Measurements from ENCODE around the gene PLXNA4. TPM values are rescaled to one million over a fixed set of nuclear protein-coding genes. Genes with fewer than 3 reads are reported as not detected.

Gene PLXNA4
- total and polyA plus RNA-seq, 2 experiments from 2014 or later = 0.32 TPM; not detected in 1

DNA sequence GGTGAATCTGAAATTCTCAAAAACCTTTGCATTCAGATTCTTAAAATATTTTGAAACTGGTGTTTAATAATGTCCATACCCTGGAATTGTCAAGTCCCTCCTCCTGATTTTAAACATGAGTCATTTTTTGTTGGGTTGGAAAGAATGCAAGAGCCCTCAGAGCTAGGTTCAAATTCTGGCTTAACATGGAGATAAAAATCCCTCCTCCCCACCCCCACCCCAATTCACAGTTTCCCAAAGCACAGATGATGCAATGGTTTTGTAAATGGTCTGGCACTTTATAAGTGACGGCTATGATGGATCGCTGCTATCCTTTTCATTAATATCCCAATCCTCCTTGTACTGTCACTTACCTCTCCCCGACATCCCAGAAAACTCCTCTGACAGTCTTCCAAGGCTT lies 332.8 kb downstream of the PLXNA4 start:
- H3K79me2 ChIP-seq (ENCODE audit: insufficient read depth) = no peaks in the 10 kb centered on the region
- in situ Hi-C loops (cut with MboI) = no loop called here
- H3K27ac ChIP-seq = no peak overlapping the region
- no peaks in the 10 kb centered on the region for H3K9me2 ChIP-seq (ENCODE audit: insufficient read depth)
- no peak overlapping the region for H3K4me2 ChIP-seq (ENCODE audit: unreplicated experiment)
- peaks cover 6% of the 10 kb centered on the region for H3K27me3 ChIP-seq (replicated peaks; ENCODE audit: insufficient read depth)
- H3K9me3 ChIP-seq (ENCODE audit: low read depth) = no peaks in the 10 kb centered on the region
- DNase-seq = no peak
- 83 to 88% methylated on average over 3 of the region's 3 CpGs for WGBS, 2 experiments (ENCODE audit: low coverage in 1 of 2, low lambda C conversion rate in 2 of 2, missing lambda C conversion rate in 2 of 2)
- no peaks in the 10 kb centered on the region for H3K36me3 ChIP-seq (ENCODE audit: low read depth)
- H3K4me3 ChIP-seq = no peak overlapping the region
- no peak overlapping the region for H3K9ac ChIP-seq
- no peaks in the 10 kb centered on the region for H4K20me1 ChIP-seq (ENCODE audit: insufficient read depth)
- H3K4me1 ChIP-seq (ENCODE audit: insufficient read depth) = no peaks in the 10 kb centered on the region
- TF ChIP-seq EZH2phosphoT487 (IDR thresholded peaks at IDR 0.05; ENCODE audit: insufficient read depth, low read depth) (no peak), EZH2 (IDR thresholded peaks at IDR 0.05; ENCODE audit: insufficient read depth, poor library complexity, severe bottlenecking) (no peak)
- H2AFZ ChIP-seq = no peak overlapping the region
- no peaks in the 10 kb centered on the region for H3F3A ChIP-seq (ENCODE audit: insufficient read depth)

DNA sequence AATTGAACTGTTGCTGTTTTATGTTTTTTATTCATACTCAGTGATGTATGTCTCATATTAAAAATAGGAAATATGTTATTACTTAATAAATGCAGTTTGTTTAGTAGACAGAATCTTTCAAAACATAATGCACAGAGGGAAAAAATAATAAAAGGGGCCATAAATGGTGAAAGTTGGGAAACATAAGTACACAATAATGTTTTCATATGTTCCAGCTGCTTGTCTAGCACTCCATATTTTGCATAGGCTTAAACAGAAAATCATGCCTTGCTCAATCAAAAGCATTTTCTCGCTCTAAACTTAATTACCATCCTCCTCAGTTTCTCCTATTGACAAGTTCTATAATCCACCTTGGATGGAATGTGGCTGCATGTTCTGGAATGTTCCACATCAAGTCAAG lies 333.2 kb downstream of the PLXNA4 start:
- H2AFZ ChIP-seq = no peak overlapping the region
- in situ Hi-C loops (cut with MboI) = no loop called here
- peaks cover 2% of the 10 kb centered on the region for H3K27me3 ChIP-seq (replicated peaks; ENCODE audit: insufficient read depth)
- no peaks in the 10 kb centered on the region for H3K79me2 ChIP-seq (ENCODE audit: insufficient read depth)
- H4K20me1 ChIP-seq (ENCODE audit: insufficient read depth) = no peaks in the 10 kb centered on the region
- no peak overlapping the region for H3K27ac ChIP-seq
- no peaks in the 10 kb centered on the region for H3K9me2 ChIP-seq (ENCODE audit: insufficient read depth)
- no peaks in the 10 kb centered on the region for H3K4me1 ChIP-seq (ENCODE audit: insufficient read depth)
- H3K4me3 ChIP-seq = no peak overlapping the region
- 45 to 48% methylated on average over 1 of the region's 1 CpG for WGBS, 2 experiments (ENCODE audit: low coverage in 1 of 2, low lambda C conversion rate in 2 of 2, missing lambda C conversion rate in 2 of 2)
- no peaks in the 10 kb centered on the region for H3K36me3 ChIP-seq (ENCODE audit: low read depth)
- no peaks in the 10 kb centered on the region for H3F3A ChIP-seq (ENCODE audit: insufficient read depth)
- no peak for DNase-seq
- no peak overlapping the region for H3K4me2 ChIP-seq (ENCODE audit: unreplicated experiment)
- TF ChIP-seq EZH2 (IDR thresholded peaks at IDR 0.05; ENCODE audit: insufficient read depth, poor library complexity, severe bottlenecking) (no peak), EZH2phosphoT487 (IDR thresholded peaks at IDR 0.05; ENCODE audit: insufficient read depth, low read depth) (no peak)
- no peaks in the 10 kb centered on the region for H3K9me3 ChIP-seq (ENCODE audit: low read depth)
- H3K9ac ChIP-seq = no peak overlapping the region

DNA sequence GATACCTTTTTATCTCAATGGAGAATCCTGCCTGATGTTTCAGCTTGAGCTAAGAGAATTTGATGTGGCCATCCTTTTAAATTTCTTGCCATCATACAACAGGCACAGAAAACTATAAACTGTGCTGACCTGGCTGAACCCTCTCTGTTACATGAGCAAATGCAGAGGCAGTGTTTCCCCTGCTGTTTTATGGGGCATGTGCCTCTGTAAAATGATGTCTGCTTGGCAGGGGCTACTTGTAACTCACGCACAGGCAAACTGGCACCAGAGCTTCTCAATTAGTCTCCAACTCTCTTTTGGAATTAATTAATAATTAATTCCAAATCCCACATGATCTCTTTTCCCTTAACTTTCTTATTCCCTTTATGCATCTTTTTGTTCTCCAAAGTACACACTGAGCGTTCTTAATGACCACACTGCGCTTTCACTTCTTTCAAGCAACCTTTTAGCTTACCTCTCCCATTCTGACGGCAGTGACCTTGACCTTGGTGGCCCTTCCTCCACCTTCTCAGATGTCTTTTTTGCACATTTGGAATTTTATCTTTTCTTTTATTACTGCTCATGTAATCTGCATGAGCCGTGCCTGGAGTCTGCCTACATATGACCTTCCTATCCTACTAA lies 334.0 kb downstream of the PLXNA4 start:
- Histone ChIP-seq H3K4me2 (ENCODE audit: unreplicated experiment) (no peak overlapping the region), H3K79me2 (ENCODE audit: insufficient read depth) (no peaks in the 10 kb centered on the region)

DNA sequence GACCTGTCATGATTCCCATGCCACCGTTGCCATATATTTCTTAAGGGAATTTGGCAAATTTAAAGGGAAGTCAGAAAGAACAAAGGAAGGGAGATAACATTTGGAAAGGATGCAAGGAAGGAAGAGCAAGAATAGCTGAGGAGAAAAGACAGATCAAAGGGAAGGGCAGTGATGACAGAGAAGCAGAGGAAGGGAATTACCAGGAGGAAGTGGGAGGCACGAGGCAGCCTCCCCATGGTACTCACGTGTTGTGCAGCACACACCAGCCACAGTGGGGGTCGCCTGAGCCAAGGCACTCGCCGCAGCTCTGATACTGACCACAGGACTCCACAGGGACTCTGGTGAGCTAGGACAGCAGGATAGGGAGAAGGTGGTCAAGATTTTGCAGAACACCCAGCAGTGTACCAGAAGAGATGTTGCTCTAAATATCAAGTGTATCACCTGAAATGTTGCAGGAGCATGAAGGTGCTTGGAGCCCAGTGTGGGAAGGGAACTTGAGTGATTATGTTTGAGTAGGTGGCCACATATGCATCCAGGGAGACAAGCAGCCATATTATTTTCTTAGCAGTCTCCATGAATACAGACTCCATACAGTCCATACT lies 335.3 kb downstream of the PLXNA4 start:
- no peaks in the 10 kb centered on the region for H3F3A ChIP-seq (ENCODE audit: insufficient read depth)
- no peak overlapping the region for H3K4me2 ChIP-seq (ENCODE audit: unreplicated experiment)
- in situ Hi-C loops (cut with MboI) = no loop called here
- H3K36me3 ChIP-seq (ENCODE audit: low read depth) = no peaks in the 10 kb centered on the region
- no peak for DNase-seq
- no peaks in the 10 kb centered on the region for H3K27me3 ChIP-seq (replicated peaks; ENCODE audit: insufficient read depth)
- TF ChIP-seq EZH2phosphoT487 (IDR thresholded peaks at IDR 0.05; ENCODE audit: insufficient read depth, low read depth) (no peak), EZH2 (IDR thresholded peaks at IDR 0.05; ENCODE audit: insufficient read depth, poor library complexity, severe bottlenecking) (no peak)
- no peaks in the 10 kb centered on the region for H3K4me1 ChIP-seq (ENCODE audit: insufficient read depth)
- H3K9me3 ChIP-seq (ENCODE audit: low read depth) = no peaks in the 10 kb centered on the region
- H3K4me3 ChIP-seq = no peak overlapping the region
- H4K20me1 ChIP-seq (ENCODE audit: insufficient read depth) = no peaks in the 10 kb centered on the region
- no peak overlapping the region for H2AFZ ChIP-seq
- no peak overlapping the region for H3K9ac ChIP-seq
- H3K79me2 ChIP-seq (ENCODE audit: insufficient read depth) = no peaks in the 10 kb centered on the region
- WGBS, 2 experiments (ENCODE audit: low coverage in 1 of 2, low lambda C conversion rate in 2 of 2, missing lambda C conversion rate in 2 of 2) = 31 to 35% methylated on average over 6 of the region's 6 CpGs
- H3K9me2 ChIP-seq (ENCODE audit: insufficient read depth) = no peaks in the 10 kb centered on the region
- H3K27ac ChIP-seq = no peak overlapping the region

More for the DNA sequence above, 334.0 kb downstream of the PLXNA4 start:
- Histone ChIP-seq H3K9ac (no peak overlapping the region), H2AFZ (no peak overlapping the region), H3K9me2 (ENCODE audit: insufficient read depth) (no peaks in the 10 kb centered on the region), H4K20me1 (ENCODE audit: insufficient read depth) (no peaks in the 10 kb centered on the region), H3K27me3 (replicated peaks; ENCODE audit: insufficient read depth) (no peaks in the 10 kb centered on the region), H3K27ac (no peak overlapping the region), H3K4me1 (ENCODE audit: insufficient read depth) (no peaks in the 10 kb centered on the region), H3K36me3 (ENCODE audit: low read depth) (no peaks in the 10 kb centered on the region), H3K4me3 (no peak overlapping the region), H3F3A (ENCODE audit: insufficient read depth) (no peaks in the 10 kb centered on the region), H3K9me3 (ENCODE audit: low read depth) (no peaks in the 10 kb centered on the region)
- no peak for TF ChIP-seq EZH2phosphoT487 (IDR thresholded peaks at IDR 0.05; ENCODE audit: insufficient read depth, low read depth)
- TF ChIP-seq EZH2 (IDR thresholded peaks at IDR 0.05; ENCODE audit: insufficient read depth, poor library complexity, severe bottlenecking) = no peak
- 46 to 52% methylated on average over 5 of the region's 5 CpGs for WGBS, 2 experiments (ENCODE audit: low coverage in 1 of 2, low lambda C conversion rate in 2 of 2, missing lambda C conversion rate in 2 of 2)
- in situ Hi-C loops (cut with MboI) = no loop called here
- DNase-seq = no peak

Data from GM23248 (cell line).